Measurements from ENCODE around the gene POLR1A. TPM values are rescaled to one million over a fixed set of nuclear protein-coding genes. Genes with fewer than 3 reads are reported as not detected.

POLR1A gene
- total RNA-seq, 4 donors from 2014 or later: 17.5 to 56.3 (median 24.6) TPM

- no peak for ATAC-seq (ENCODE audit: low FRiP score)
- TF ChIP-seq CTCF (IDR thresholded peaks at IDR 0.05): no peak
- no peak for DNase-seq (ENCODE audit: low spot score)
These were observed 53.4 kb downstream of the POLR1A start for GRCh38 chr2:86052265-86052664.

GRCh38 chr2:86050301-86050700 lies 55.4 kb downstream of the POLR1A start:
- DNase-seq (ENCODE audit: low spot score) (no peak), ATAC-seq (ENCODE audit: low FRiP score) (no peak)
- no peak for TF ChIP-seq CTCF (IDR thresholded peaks at IDR 0.05)

GRCh38 chr2:86049529-86049928 lies 56.2 kb downstream of the POLR1A start:
- DNase-seq (ENCODE audit: low spot score) (no peak), ATAC-seq (ENCODE audit: low FRiP score) (no peak)
- TF ChIP-seq CTCF (IDR thresholded peaks at IDR 0.05): no peak

GRCh38 chr2:86048888-86049287 lies 56.8 kb downstream of the POLR1A start:
- TF ChIP-seq CTCF (IDR thresholded peaks at IDR 0.05): no peak
- DNase-seq (ENCODE audit: low spot score) (no peak), ATAC-seq (ENCODE audit: low FRiP score) (peak; percentile 72)

GRCh38 chr2:86048383-86048701 lies 57.3 kb downstream of the POLR1A start:
- no peak for DNase-seq (ENCODE audit: low spot score)
- no peak for TF ChIP-seq CTCF (IDR thresholded peaks at IDR 0.05)
- no peak for ATAC-seq (ENCODE audit: low FRiP score)

GRCh38 chr2:86047575-86048382 lies 57.9 kb downstream of the POLR1A start:
- ATAC-seq (ENCODE audit: low FRiP score): no peak
- TF ChIP-seq CTCF (IDR thresholded peaks at IDR 0.05): no peak
- DNase-seq (ENCODE audit: low spot score): no peak

- TF ChIP-seq CTCF (IDR thresholded peaks at IDR 0.05): no peak
- no peak for DNase-seq (ENCODE audit: low spot score)
- ATAC-seq (ENCODE audit: low FRiP score): no peak
These were observed 60.1 kb downstream of the POLR1A start for GRCh38 chr2:86045541-86045940.

Data from omental fat pad (tissue), 4 donors.